GM08714 (cell line): ENCODE results near the gene PTPRM.

Source experiments
- H3K4me3 ChIP-seq: fragments of 200-500 bp; sonication (Bioruptor generic); 2 replicates; pipeline ENCODE4 v1.5.1; 2014; ENCODE audit warnings: mild to moderate bottlenecking, low read length, inconsistent platforms
- ZNF274 ChIP-seq: IDR thresholded peaks from 2 replicates; pipeline ENCODE4 v1.6.1; 2012; ENCODE audit warnings: mild to moderate bottlenecking, low read depth, low read length

Gene PTPRM

DNA sequence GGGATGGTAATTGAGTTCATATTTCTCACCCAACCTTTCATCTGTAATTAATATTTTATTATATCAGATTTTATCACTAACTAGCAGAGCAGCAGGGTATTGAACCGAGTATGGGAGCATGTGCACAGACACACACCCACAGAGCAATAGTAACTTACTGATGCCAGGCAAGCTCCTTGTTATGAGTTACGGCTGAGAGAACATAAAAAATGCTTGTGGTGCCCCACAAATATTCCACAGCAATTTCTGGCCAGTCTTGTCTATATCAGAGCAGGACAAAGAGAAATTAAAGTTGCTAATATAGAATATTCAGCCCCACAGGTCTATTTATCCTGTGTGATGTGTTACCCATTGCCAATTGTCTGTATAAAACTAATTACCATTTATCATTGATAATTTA is 540.3 kb downstream of the PTPRM start:
- no peak for TF ChIP-seq ZNF274
- no peak overlapping the region for H3K4me3 ChIP-seq

GRCh38 chr18:8114480-8114879 is 547.4 kb downstream of the PTPRM start:
- no peak for TF ChIP-seq ZNF274
- H3K4me3 ChIP-seq, result no peak overlapping the region

DNA sequence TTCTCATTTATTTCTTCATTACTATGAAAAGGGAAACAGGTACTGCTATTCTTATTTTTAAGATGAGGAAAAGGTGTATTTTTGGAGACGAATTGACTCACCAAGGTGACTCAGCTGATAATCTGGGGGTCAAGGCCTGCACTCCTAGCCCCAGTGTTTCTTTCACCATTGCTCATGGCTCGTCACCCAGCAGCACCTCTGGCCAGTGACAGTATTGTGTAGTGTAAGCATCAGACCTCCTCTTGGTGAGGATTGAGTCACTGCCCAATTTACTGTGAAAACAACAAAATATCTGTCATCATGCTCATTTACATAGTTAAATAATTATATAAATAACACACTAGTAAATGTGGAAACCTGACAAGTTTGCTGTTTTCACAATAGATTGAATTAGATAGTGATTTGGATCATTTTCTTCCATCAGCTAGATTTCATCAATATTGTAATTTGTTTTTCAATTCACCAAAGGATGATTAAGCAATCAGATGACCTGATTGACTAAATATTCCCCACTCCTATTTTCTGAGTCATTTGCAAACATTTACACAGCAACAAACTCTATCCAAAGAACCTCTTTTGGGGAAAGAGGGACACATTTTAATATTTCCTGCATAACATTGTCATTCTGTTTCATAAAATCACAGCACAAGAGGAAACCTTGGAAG is 549.4 kb downstream of the PTPRM start:
- no peak for TF ChIP-seq ZNF274
- H3K4me3 ChIP-seq, result no peak overlapping the region

- TF ChIP-seq ZNF274, result no peak
- H3K4me3 ChIP-seq, result no peak overlapping the region
Observed at GRCh38 chr18:8117006-8117371, 549.9 kb downstream of the PTPRM start.

DNA sequence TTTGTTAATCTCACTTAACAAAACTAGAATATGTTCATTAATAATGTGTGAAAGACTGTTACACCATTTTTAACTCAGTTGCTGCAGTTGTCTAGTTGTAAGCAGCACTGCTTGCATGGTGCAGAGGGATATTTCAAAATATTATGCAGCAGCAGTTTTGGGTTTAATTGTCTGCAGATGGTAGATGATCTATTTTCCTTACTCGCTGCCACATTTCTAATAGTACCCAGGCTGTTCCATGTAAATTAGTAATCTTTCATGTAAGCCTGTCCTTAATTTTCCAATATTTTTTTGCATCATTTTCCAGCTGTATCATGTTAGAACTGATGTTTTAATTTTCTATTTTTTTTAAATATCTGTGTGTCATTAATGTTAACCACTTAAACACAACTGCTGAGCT is 554.0 kb downstream of the PTPRM start:
- no peak for TF ChIP-seq ZNF274
- H3K4me3 ChIP-seq, result no peak overlapping the region

- no peak for TF ChIP-seq ZNF274
- H3K4me3 ChIP-seq, result no peak overlapping the region
Observed at GRCh38 chr18:8121942-8122480, 554.9 kb downstream of the PTPRM start.

DNA sequence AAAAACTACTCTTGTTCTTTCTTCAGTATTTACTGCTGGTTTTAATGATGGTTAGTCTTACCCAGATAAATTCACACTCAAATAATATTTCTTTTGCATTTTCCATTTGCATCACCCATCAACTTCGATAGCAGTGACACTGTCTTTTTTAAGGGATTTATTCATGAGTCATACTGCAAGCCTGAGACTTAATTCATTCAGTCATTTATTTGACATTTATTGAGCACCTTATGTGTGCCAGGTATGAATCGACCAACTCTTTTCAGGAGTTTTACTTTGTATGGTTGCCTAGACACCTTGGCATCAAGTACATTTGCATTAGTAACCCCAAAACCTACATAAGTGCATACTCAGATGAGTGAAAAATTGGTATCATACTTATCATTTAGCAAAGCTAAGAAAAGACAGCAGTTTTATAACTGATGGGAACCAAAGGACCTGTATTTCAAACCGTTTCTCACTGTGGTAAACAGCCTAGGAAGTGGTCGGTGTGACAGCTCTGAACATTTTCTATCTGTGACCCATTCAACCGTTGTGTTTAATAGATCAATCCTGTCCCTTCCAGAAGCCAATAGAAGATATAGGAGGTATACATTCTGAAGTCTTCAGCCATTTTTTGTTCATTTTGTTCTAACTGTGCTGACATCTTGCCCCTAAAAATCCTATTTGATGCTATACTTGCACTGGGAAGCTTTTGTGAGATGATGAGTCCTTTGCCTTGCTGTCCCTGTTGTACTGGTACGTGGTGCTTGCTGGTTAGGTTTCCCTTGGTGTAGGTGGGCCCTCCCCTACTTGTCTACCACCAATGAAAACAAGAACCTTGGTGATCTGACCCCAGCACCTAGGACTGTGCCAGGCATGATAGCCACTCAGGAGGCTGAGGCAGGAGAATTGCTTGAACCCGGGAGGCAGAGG is 557.4 kb downstream of the PTPRM start:
- TF ChIP-seq ZNF274, result no peak
- no peak overlapping the region for H3K4me3 ChIP-seq

DNA sequence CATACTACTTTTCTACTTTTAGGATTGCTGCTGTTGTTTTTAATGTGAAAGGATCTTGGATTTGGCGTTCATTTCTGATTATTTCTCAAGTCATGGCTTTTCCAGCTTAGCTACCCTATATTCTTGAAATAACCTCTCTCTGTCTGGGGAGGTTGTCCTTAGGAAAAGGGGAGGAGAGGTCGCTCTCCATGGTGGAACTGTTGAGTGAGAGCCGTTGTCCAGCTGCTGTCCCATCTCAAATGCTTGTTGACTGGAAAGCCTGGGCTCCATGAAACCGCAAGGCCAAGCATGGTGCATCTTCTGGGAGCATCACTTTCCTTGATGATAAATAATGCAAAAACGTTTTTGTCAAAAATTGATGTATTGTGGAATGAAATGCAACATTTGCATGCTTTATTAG is 563.0 kb downstream of the PTPRM start:
- no peak overlapping the region for H3K4me3 ChIP-seq
- TF ChIP-seq ZNF274, result no peak

GRCh38 chr18:8133032-8133431 is 565.9 kb downstream of the PTPRM start:
- no peak for TF ChIP-seq ZNF274
- H3K4me3 ChIP-seq, result no peak overlapping the region

- H3K4me3 ChIP-seq, result no peak overlapping the region
- TF ChIP-seq ZNF274, result no peak
Observed at GRCh38 chr18:8133888-8134287, 566.8 kb downstream of the PTPRM start.

GRCh38 chr18:8139127-8139527 is 572.0 kb downstream of the PTPRM start:
- H3K4me3 ChIP-seq, result no peak overlapping the region
- TF ChIP-seq ZNF274, result no peak

DNA sequence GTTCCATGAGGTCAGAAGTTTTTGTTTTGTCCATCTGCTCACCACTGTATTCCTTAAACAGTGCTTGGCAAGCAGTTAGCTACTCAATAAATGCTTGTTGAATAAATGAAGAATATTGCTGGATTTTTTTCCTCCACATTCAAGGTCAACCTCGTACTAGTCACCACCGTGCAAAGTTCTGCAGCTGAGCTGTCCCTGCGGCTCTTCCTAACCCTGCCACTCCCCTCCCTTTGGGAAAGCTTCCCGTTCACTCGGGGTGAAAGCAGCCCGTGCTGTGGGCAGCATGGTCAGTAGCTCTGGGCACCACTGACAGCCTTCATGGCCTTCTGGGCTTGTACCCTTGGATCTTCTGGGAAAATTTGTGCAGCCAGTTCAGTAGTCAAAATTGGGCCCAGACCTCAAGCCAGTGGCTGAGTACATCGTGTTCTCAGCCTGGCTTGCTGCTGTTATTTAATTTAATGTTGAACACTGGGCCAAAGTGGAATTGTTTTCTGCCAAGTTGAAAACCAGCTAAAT is 572.8 kb downstream of the PTPRM start:
- H3K4me3 ChIP-seq, result no peak overlapping the region
- no peak for TF ChIP-seq ZNF274

- no peak overlapping the region for H3K4me3 ChIP-seq
- TF ChIP-seq ZNF274, result no peak
Observed at GRCh38 chr18:8140841-8141501, 573.9 kb downstream of the PTPRM start.

DNA sequence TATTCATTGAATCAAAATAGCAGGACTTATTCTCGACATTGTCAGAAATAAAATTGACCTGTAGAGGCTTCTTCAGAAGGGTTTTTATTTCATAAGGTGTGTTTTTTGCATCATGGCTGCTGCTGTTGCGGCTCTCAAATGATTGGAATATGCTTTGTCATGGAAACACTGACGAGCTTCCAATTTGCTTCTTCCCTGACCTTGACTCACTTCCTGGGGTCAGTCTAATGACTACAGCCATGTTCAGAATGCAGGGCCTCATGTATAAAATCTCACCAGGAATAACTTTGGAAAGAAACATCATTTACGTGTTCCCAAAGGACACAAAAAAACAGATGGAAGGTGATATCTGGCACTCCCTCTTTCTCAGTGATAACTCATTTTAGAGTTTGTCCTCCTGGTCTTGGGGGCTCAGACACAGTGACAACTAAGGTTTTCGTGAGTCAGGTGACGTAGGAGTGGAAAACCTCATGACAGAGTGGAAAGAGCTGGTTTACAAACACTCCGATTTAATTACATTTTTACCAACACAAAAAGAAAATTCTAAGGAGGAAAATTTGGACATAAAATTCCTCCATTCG is 575.1 kb downstream of the PTPRM start:
- no peak for TF ChIP-seq ZNF274
- no peak overlapping the region for H3K4me3 ChIP-seq
